Nephron (organoid): ENCODE data around the gene STAB1.

ENCODE experiments used
- H3K27ac Mint-ChIP-seq, 3 experiments: 2 replicates each; pipeline ENCODE4 v1.8.0; 2020; ENCODE audit warnings: mixed read lengths in 3 of 3, mild to moderate bottlenecking in 2 of 3, moderate library complexity in 1 of 3
- H3K27me3 Mint-ChIP-seq: 2 replicates; pipeline ENCODE4 v1.8.0; 2021; ENCODE audit warnings: low read depth, mild to moderate bottlenecking, moderate library complexity, mixed read lengths
- H3K36me3 Mint-ChIP-seq: 2 replicates; pipeline ENCODE4 v1.8.0; 2020; ENCODE audit warnings: low read depth, mixed read lengths
- H3K4me1 Mint-ChIP-seq: 2 replicates; pipeline ENCODE4 v1.8.0; 2020; ENCODE audit warnings: mixed read lengths
- H3K4me3 Mint-ChIP-seq, 3 experiments: 2 replicates each; pipeline ENCODE4 v1.8.0; 2020; ENCODE audit warnings: mild to moderate bottlenecking in 3 of 3, mixed read lengths in 3 of 3, moderate library complexity in 2 of 3
- H3K9me3 Mint-ChIP-seq: 2 replicates; pipeline ENCODE4 v1.8.0; 2020; ENCODE audit warnings: mixed read lengths
- CTCF ChIP-seq, 3 experiments: fragments of 200-600 bp; sonication (generic); IDR thresholded peaks; one replicate each; pipeline ENCODE4 v1.5.0; 2021; ENCODE audit warnings: antibody characterized with exemption in 3 of 3; ENCODE audit not compliant: unreplicated experiment in 3 of 3

The STAB1 gene

DNA sequence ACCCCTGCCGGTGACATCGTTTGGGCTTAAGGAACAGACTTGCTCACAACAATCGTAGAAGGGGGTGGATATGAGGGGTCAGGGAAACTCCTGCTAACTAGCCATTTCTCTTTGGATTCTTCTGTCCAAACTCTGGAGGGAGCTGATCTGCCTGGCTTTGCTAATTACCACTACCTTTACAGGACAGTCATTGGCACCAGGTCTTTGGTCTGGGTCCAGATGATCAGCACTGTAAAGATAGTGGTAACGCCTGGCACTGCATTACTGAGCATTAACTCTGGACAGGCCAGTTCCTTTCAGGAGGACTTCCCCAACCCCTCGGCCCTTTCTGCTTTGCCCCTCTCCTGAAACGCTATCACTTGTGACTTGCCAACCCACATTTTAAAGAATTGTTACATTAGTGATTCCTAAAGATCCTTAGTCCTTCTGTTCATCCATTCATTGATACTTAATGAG lies 42.1 kb downstream of the STAB1 start:
- Mint-ChIP-seq H3K36me3 (peaks cover 24% of the 10 kb centered on the region), H3K27me3 (no peaks in the 10 kb centered on the region), H3K4me1 (peaks cover 44% of the 10 kb centered on the region), H3K4me3 (peak overlapping the region; percentile 97 to 100 (median 97)), H3K27ac (peak overlapping the region; percentile 96 to 100 (median 98)), H3K9me3 (no peaks in the 10 kb centered on the region)
- no peak for TF ChIP-seq CTCF (IDR thresholded peaks at IDR 0.05; ENCODE audit: unreplicated experiment in 3 of 3)

DNA sequence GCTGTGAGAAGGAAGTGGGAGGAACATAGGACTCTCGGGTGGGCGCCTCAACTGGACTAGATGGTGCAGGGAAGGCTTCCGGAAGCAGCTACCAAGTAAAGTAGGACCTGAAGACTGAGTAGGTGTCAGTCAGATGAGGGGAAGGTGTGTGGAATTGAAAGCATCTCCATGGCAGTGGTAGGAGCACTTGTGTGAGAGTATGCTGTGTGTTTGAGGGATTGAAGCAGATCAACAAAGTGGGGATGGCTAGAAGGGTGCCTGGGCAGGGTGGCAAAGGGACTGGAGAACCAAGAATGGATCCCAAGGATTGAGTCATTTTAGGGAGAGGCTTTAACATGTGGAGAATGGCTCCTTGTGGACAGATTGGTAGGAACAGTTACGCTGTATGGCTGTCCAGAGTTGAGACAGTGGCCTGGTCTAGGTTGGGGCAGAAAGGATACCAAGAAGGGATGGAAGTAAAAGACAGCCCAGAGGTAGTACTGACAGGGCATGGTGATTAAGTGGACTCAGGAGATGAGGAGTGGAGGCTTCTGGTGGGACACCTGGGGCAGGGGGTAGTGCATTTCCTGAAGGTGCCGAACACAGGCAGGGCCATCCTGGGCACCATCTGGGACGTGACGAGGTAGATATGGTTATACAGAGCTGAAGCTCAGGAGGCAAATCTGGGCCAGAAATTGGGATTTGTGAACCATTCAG lies 42.7 kb downstream of the STAB1 start:
- TF ChIP-seq CTCF (IDR thresholded peaks at IDR 0.05; ENCODE audit: unreplicated experiment in 3 of 3) = no peak
- H3K9me3 Mint-ChIP-seq = no peaks in the 10 kb centered on the region

DNA sequence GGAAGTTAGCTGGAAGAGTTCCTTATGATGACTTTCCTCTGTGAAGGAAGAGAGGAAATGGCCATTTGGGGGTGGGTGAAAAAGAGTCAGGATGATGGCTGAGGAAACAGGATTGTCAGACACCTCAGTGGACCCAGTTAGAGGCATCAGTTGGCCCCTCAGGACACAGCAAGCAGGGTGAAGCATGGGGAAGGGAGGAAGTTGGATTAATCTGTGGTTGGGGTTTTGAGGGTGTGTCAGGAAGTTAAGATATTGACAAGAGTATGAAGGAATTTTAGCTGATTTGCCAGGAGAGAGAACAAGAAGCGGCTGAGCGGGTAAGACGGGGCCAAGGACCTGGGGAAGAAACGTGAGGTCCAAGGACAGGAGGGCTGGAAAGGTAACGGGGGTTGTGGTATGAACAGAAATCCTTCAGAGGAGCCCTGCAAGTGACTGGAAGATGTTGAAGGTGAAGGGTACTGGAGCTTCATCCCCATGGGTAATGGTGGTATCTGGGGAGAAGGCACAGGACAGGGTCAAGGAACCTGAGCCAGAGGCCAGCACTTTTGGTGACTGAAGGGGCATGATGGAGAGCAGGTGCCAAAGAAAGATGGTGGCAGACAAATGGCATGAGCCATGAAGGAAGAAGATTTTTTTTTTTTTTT lies 44.0 kb downstream of the STAB1 start:
- H3K9me3 Mint-ChIP-seq = no peaks in the 10 kb centered on the region
- H3K27ac Mint-ChIP-seq = peak overlapping the region in 2 of 3 experiments; percentile 39 to 58
- H3K4me3 Mint-ChIP-seq = peak overlapping the region; percentile 1 to 22 (median 9)
- no peak for TF ChIP-seq CTCF (IDR thresholded peaks at IDR 0.05; ENCODE audit: unreplicated experiment in 3 of 3)
- H3K36me3 Mint-ChIP-seq = peaks cover 30% of the 10 kb centered on the region
- no peaks in the 10 kb centered on the region for H3K27me3 Mint-ChIP-seq
- H3K4me1 Mint-ChIP-seq = peaks cover 44% of the 10 kb centered on the region

More for the DNA sequence above, 42.7 kb downstream of the STAB1 start:
- Mint-ChIP-seq H3K27me3 (no peaks in the 10 kb centered on the region), H3K4me3 (peak overlapping the region; percentile 97 to 100 (median 97)), H3K27ac (peak overlapping the region; percentile 96 to 100 (median 98)), H3K4me1 (peaks cover 44% of the 10 kb centered on the region), H3K36me3 (peaks cover 24% of the 10 kb centered on the region)

DNA sequence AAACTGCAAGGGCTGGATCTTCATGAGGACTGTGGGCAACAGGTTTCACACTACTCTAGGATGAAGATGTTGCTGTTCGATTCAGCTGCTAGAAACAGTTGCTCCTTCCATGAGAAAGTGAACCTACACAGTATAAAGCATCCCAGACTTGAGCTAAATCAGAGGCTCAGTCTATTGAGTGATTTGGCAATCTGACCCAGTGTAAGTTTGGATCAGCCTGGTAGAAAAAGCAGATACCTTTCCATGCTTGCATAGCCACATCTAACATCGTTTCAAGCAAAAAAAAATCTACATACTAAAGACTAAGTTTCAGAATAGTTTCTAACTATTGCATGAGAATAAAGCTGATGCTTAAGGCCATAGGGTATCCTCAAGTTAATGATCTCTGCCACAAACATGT lies 45.9 kb downstream of the STAB1 start:
- Mint-ChIP-seq H3K27me3 (no peaks in the 10 kb centered on the region), H3K4me3 (peak overlapping the region in 1 of 3 experiments; percentile 41), H3K9me3 (no peaks in the 10 kb centered on the region), H3K36me3 (peaks cover 41% of the 10 kb centered on the region), H3K27ac (no peak overlapping the region), H3K4me1 (peaks cover 33% of the 10 kb centered on the region)
- TF ChIP-seq CTCF (IDR thresholded peaks at IDR 0.05; ENCODE audit: unreplicated experiment in 3 of 3) = no peak

DNA sequence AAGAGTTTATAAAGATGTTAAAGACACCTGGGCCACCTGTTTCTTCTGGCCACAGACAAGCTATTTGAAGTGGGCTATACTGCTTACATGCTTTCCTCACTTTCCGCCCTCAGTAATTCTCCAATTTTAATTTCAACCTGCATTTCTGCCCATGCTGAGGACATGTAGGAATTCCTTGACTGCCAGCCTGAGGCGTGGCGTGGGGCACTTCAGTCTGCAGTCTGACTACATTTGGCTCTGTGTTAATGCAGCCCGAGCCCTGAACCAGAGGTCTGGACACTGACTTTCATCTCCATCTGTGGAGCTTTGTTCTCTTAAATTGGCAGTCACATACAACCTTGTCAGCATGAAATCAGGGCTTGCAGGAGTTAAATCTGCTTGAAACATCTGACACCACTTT lies 49.8 kb downstream of the STAB1 start:
- Mint-ChIP-seq H3K27me3 (no peaks in the 10 kb centered on the region), H3K36me3 (peaks cover 48% of the 10 kb centered on the region), H3K4me1 (peaks cover 6% of the 10 kb centered on the region), H3K4me3 (no peak overlapping the region), H3K9me3 (no peaks in the 10 kb centered on the region), H3K27ac (no peak overlapping the region)
- no peak for TF ChIP-seq CTCF (IDR thresholded peaks at IDR 0.05; ENCODE audit: unreplicated experiment in 3 of 3)
